NCI-H526 (cell line): Measurements from ENCODE around the gene OR4B1.
"Not testable (repeated sequence)": the region's sequence is repeated elsewhere in the genome, so short reads cannot be mapped to it uniquely, and the experiment has no call there.

Source experiments
- DNase-seq, 2 experiments: peaks; one replicate each; lab custom pipeline; 2025; lab: John Stamatoyannopoulos, UW

The OR4B1 gene

GRCh38 chr11:48216510-48216909, at the start of gene OR4B1:
Gene OR4B1, plus strand, starts transcription at chr11:48216810. Its CDS starts 0 bp downstream, at chr11:48216810.
- no peak for DNase-seq

- no peak for DNase-seq
Observed at GRCh38 chr11:48167380-48167779, 49.2 kb upstream of the OR4B1 start.

GRCh38 chr11:48168815-48169214, 47.8 kb upstream of the OR4B1 start:
- DNase-seq = no peak

- DNase-seq = no peak
Observed at GRCh38 chr11:48169259-48169658, 47.4 kb upstream of the OR4B1 start.

GRCh38 chr11:48169717-48170116, 46.9 kb upstream of the OR4B1 start:
- no peak for DNase-seq

GRCh38 chr11:48170241-48171233, 46.1 kb upstream of the OR4B1 start:
- no peak for DNase-seq

- DNase-seq = peak; percentile 48 to 72
Observed at GRCh38 chr11:48172818-48173609, 43.6 kb upstream of the OR4B1 start.

GRCh38 chr11:48177661-48178060, 38.9 kb upstream of the OR4B1 start:
- no peak for DNase-seq

GRCh38 chr11:48180627-48181026, 36.0 kb upstream of the OR4B1 start:
- DNase-seq = no peak

GRCh38 chr11:48182860-48183526, 33.6 kb upstream of the OR4B1 start:
- DNase-seq = no peak

- DNase-seq = peak in 1 of 2 experiments; percentile 35
Observed at GRCh38 chr11:48184452-48184851, 32.2 kb upstream of the OR4B1 start.

GRCh38 chr11:48190906-48191654, 25.5 kb upstream of the OR4B1 start:
- DNase-seq = peak; percentile 47 to 54

GRCh38 chr11:48193876-48194275, 22.7 kb upstream of the OR4B1 start:
- DNase-seq = no peak

- DNase-seq = no peak
Observed at GRCh38 chr11:48207881-48208280, 8.7 kb upstream of the OR4B1 start.

GRCh38 chr11:48210052-48210451, 6.6 kb upstream of the OR4B1 start:
- DNase-seq = peak in 1 of 2 experiments; percentile 32

- no peak for DNase-seq
Observed at GRCh38 chr11:48228761-48229160, 12.2 kb downstream of the OR4B1 start.

GRCh38 chr11:48230057-48230456, 13.4 kb downstream of the OR4B1 start:
- not testable (repeated sequence) for DNase-seq

GRCh38 chr11:48237727-48238126, 21.1 kb downstream of the OR4B1 start:
- no peak for DNase-seq

GRCh38 chr11:48242501-48242900, 25.9 kb downstream of the OR4B1 start:
- no peak for DNase-seq

- no peak for DNase-seq
Observed at GRCh38 chr11:48244804-48245203, 28.2 kb downstream of the OR4B1 start, which contains the start of gene OR4X2. Gene OR4X2, plus strand, starts transcription at chr11:48245104. Its CDS starts 0 bp downstream, at chr11:48245104.

- no peak for DNase-seq
Observed at GRCh38 chr11:48248902-48249301, 32.3 kb downstream of the OR4B1 start.
